Liver (tissue), 9 donors: Measurements from ENCODE around the gene HOXB2. TPM values are rescaled to one million over a fixed set of nuclear protein-coding genes. Genes with fewer than 3 reads are reported as not detected.
A peak's percentile ranks its signal among the peaks of the same experiment; 100 is the strongest.

ENCODE experiments used
- DNase-seq: peaks from one replicate; pipeline ENCODE4 v3.0.0-alpha.2; 2017; ENCODE audit warnings: low spot score
- H3K27ac ChIP-seq, 2 donors: one replicate each; pipeline ENCODE4 v1.7.0; 2013; ENCODE audit warnings: inconsistent platforms in 2 of 2, low read length in 2 of 2, control low read depth in 1 of 2, low read depth in 1 of 2, mild to moderate bottlenecking in 1 of 2
- H3K27me3 ChIP-seq, 4 donors: one replicate each; pipeline versions ENCODE4 v1.6.1 to v1.7.0; 2013; ENCODE audit warnings: low read length in 3 of 4, inconsistent platforms in 1 of 4, mild to moderate bottlenecking in 1 of 4, moderate library complexity in 1 of 4; ENCODE audit not compliant: control insufficient read depth in 4 of 4, insufficient read depth in 4 of 4
- H3K36me3 ChIP-seq, 4 donors: one replicate each; pipeline versions ENCODE4 v1.6.1 to v1.7.0; 2013; ENCODE audit warnings: low read length in 3 of 4, mild to moderate bottlenecking in 3 of 4, low read depth in 1 of 4, moderate library complexity in 1 of 4; ENCODE audit not compliant: control insufficient read depth in 4 of 4, insufficient read depth in 3 of 4
- H3K4me1 ChIP-seq, 4 donors: one replicate each; pipeline versions ENCODE4 v1.6.1 to v1.7.0; 2013; ENCODE audit warnings: low read length in 3 of 4, mild to moderate bottlenecking in 3 of 4, moderate library complexity in 1 of 4; ENCODE audit not compliant: control insufficient read depth in 4 of 4, insufficient read depth in 4 of 4
- H3K4me3 ChIP-seq, 3 donors: one replicate each; pipeline versions ENCODE4 v1.6.1 to v1.7.0; 2013; ENCODE audit warnings: low read length in 3 of 3, control low read depth in 1 of 3, low read depth in 1 of 3, mild to moderate bottlenecking in 1 of 3
- H3K9ac ChIP-seq, 2 donors: one replicate each; pipeline ENCODE4 v1.7.0; 2013; ENCODE audit warnings: low read length in 2 of 2, mild to moderate bottlenecking in 2 of 2, moderate library complexity in 2 of 2, control low read depth in 1 of 2, low read depth in 1 of 2
- H3K9me3 ChIP-seq, 4 donors: one replicate each; pipeline versions ENCODE4 v1.6.1 to v1.7.0; 2013; ENCODE audit warnings: low read length in 3 of 4; ENCODE audit not compliant: control insufficient read depth in 4 of 4
- EGR1 ChIP-seq, 2 donors: IDR thresholded peaks; 2 replicates each; pipeline ENCODE4 v1.6.1; 2016 to 2018; ENCODE audit warnings: antibody characterized with exemption in 2 of 2, low read depth in 2 of 2
- FOXA2 ChIP-seq: IDR thresholded peaks from 2 replicates; pipeline ENCODE4 v1.6.1; 2016; ENCODE audit warnings: antibody characterized with exemption
- GABPA ChIP-seq, 2 donors: IDR thresholded peaks in 1 of 2; conservative IDR thresholded peaks in 1 of 2; 2 replicates each; pipeline ENCODE4 v1.6.1; 2016; ENCODE audit warnings: antibody characterized with exemption in 2 of 2, mild to moderate bottlenecking in 1 of 2, moderate library complexity in 1 of 2
- HNF4A ChIP-seq, 2 donors: conservative IDR thresholded peaks; 2 replicates each; pipeline ENCODE4 v1.6.1; 2016; ENCODE audit warnings: antibody characterized with exemption in 2 of 2, mild to moderate bottlenecking in 2 of 2
- HNF4G ChIP-seq: IDR thresholded peaks from 2 replicates; pipeline ENCODE4 v1.6.1; 2016; ENCODE audit warnings: antibody characterized with exemption
- JUND ChIP-seq, 2 donors: IDR thresholded peaks; 2 replicates each; pipeline ENCODE4 v1.6.1; 2016; ENCODE audit warnings: antibody characterized with exemption in 2 of 2
- NR2F2 ChIP-seq: IDR thresholded peaks from 2 replicates; pipeline ENCODE4 v1.6.1; 2016; ENCODE audit warnings: antibody characterized with exemption
- ZBTB33 ChIP-seq: IDR thresholded peaks from 2 replicates; pipeline ENCODE4 v1.6.1; 2016; ENCODE audit warnings: antibody characterized with exemption
- WGBS: extraction: QIAGEN DNeasy Blood & Tissue Kit; methylation state at CpG from one replicate; pipeline ENCODE4 v1.1.7; 2013; 5-methylcytosine and 5-hydroxymethylcytosine counted together
- polyA plus RNA-seq, 2 donors: library from polyadenylated mRNA; stranded (reverse) in 1 of 2; unstranded in 1 of 2; fragments of 200-250 nt in 1 of 2; fragments of >200 nt in 1 of 2; fragmentation: Nextera tagmentation in 1 of 2; extraction: Ambion mirVana in 1 of 2; gene quantifications; one replicate each; pipeline versions ENCODE4 v1.2.1 to v1.2.3, GENCODE V29; 2013 to 2015
- total RNA-seq, 2 donors: library from RNA; depleted of rRNA; stranded (reverse); fragments of >200 nt; gene quantifications; one replicate each; pipeline ENCODE4 v1.2.3, GENCODE V29; 2014
- donor health status: healthy.
- donor health status: healthy.
- donor health status: healthy.
- donor health status: healthy.
- donor health status: healthy.

HOXB2 gene
- total and polyA plus RNA-seq, 4 donors: 0.67 to 2.5 (median 1.8) TPM

GRCh38 chr17:48588074-48588415 lies 43.1 kb upstream of the HOXB2 start:
- no peak for TF ChIP-seq GABPA (IDR thresholded peaks at IDR 0.05 in 1 of 2, conservative IDR thresholded peaks at IDR 0.05 in 1 of 2)
- TF ChIP-seq JUND (IDR thresholded peaks at IDR 0.05): no peak
- 49% methylated on average over 2 of the region's 2 CpGs for WGBS
- Histone ChIP-seq H3K9ac (no peak overlapping the region), H3K9me3 (no peaks in the 10 kb centered on the region), H3K27me3 (peaks cover 0 to 20% (median 11%) of the 10 kb centered on the region in 4 donors), H3K27ac (peak overlapping the region in 1 of 2 donors; percentile 19), H3K4me1 (peaks cover 2 to 20% (median 13%) of the 10 kb centered on the region in 4 donors), H3K4me3 (no peak overlapping the region), H3K36me3 (no peaks in the 10 kb centered on the region)
- no peak for DNase-seq

GRCh38 chr17:48587276-48588073 lies 42.6 kb upstream of the HOXB2 start:
- Histone ChIP-seq H3K9ac (no peak overlapping the region), H3K4me1 (peaks cover 2 to 18% (median 13%) of the 10 kb centered on the region in 4 donors), H3K27me3 (peaks cover 3 to 19% (median 11%) of the 10 kb centered on the region in 4 donors), H3K27ac (peak overlapping the region in 1 of 2 donors; percentile 19), H3K4me3 (no peak overlapping the region), H3K9me3 (no peaks in the 10 kb centered on the region), H3K36me3 (no peaks in the 10 kb centered on the region)
- DNase-seq: no peak
- TF ChIP-seq NR2F2 (no peak), EGR1 (IDR thresholded peaks at IDR 0.05; ENCODE audit: low read depth in 2 of 2) (no peak), ZBTB33 (no peak)
- WGBS: 28% methylated on average over 5 of the region's 5 CpGs

- Histone ChIP-seq H3K27me3 (peaks cover 3 to 19% (median 10%) of the 10 kb centered on the region in 4 donors), H3K9me3 (no peaks in the 10 kb centered on the region), H3K27ac (peak overlapping the region; percentile 64 to 84), H3K4me3 (peak overlapping the region; percentile 61 to 77 (median 61)), H3K9ac (no peak overlapping the region), H3K4me1 (peaks cover 3 to 23% (median 13%) of the 10 kb centered on the region in 4 donors), H3K36me3 (no peaks in the 10 kb centered on the region)
- TF ChIP-seq HNF4A (conservative IDR thresholded peaks at IDR 0.05) (no peak), FOXA2 (no peak), GABPA (IDR thresholded peaks at IDR 0.05 in 1 of 2, conservative IDR thresholded peaks at IDR 0.05 in 1 of 2) (no peak), HNF4G (no peak)
- DNase-seq: no peak
- 16% methylated on average over 34 of the region's 34 CpGs for WGBS
These were observed 41.7 kb upstream of the HOXB2 start for GRCh38 chr17:48586355-48587258.
